HEK293 (cell line): ENCODE results near the gene RPAP3.

Experiments
- MYNN ChIP-seq: fragments of 450-650 bp; formaldehyde crosslinking; IDR thresholded peaks from 2 replicates; pipeline ENCODE4 v1.5.1; 2016; ENCODE audit warnings: missing biosample characterization, missing genetic modification characterization, borderline replicate concordance
- ZNF169 ChIP-seq: fragments of 450-650 bp; formaldehyde crosslinking; IDR thresholded peaks from 2 replicates; pipeline ENCODE4 v1.5.1; 2016; ENCODE audit warnings: missing biosample characterization, missing genetic modification characterization
- ZNF302 ChIP-seq: fragments of 450-650 bp; formaldehyde crosslinking; IDR thresholded peaks from 2 replicates; pipeline ENCODE4 v1.5.1; 2016; ENCODE audit warnings: missing biosample characterization, missing genetic modification characterization, low read depth
- ZNF473 ChIP-seq: fragments of 450-650 bp; formaldehyde crosslinking; IDR thresholded peaks from 2 replicates; pipeline ENCODE4 v1.5.1; 2017; ENCODE audit warnings: missing biosample characterization, missing genetic modification characterization
- ZNF629 ChIP-seq: fragments of 450-650 bp; formaldehyde crosslinking; IDR thresholded peaks from 2 replicates; pipeline ENCODE4 v1.5.1; 2017; ENCODE audit warnings: missing biosample characterization, missing genetic modification characterization
- TF ChIP-seq, protein P1 (sequence below): fragments of 450-650 bp; formaldehyde crosslinking; IDR thresholded peaks from 2 replicates; pipeline ENCODE4 v1.5.1; 2016; ENCODE audit warnings: missing biosample characterization, missing genetic modification characterization
- TF ChIP-seq, protein P2 (sequence below): fragments of 450-650 bp; IDR thresholded peaks from 2 replicates; pipeline ENCODE4 v1.5.1; 2018; ENCODE audit warnings: missing biosample characterization, missing genetic modification characterization

- TF ChIP-seq, protein P1, sequence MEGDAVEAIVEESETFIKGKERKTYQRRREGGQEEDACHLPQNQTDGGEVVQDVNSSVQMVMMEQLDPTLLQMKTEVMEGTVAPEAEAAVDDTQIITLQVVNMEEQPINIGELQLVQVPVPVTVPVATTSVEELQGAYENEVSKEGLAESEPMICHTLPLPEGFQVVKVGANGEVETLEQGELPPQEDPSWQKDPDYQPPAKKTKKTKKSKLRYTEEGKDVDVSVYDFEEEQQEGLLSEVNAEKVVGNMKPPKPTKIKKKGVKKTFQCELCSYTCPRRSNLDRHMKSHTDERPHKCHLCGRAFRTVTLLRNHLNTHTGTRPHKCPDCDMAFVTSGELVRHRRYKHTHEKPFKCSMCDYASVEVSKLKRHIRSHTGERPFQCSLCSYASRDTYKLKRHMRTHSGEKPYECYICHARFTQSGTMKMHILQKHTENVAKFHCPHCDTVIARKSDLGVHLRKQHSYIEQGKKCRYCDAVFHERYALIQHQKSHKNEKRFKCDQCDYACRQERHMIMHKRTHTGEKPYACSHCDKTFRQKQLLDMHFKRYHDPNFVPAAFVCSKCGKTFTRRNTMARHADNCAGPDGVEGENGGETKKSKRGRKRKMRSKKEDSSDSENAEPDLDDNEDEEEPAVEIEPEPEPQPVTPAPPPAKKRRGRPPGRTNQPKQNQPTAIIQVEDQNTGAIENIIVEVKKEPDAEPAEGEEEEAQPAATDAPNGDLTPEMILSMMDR (tag by site-specific recombination), result no peak
- no peak for TF ChIP-seq MYNN
- no peak for TF ChIP-seq ZNF169 (tag by site-specific recombination)
- TF ChIP-seq, protein P2, sequence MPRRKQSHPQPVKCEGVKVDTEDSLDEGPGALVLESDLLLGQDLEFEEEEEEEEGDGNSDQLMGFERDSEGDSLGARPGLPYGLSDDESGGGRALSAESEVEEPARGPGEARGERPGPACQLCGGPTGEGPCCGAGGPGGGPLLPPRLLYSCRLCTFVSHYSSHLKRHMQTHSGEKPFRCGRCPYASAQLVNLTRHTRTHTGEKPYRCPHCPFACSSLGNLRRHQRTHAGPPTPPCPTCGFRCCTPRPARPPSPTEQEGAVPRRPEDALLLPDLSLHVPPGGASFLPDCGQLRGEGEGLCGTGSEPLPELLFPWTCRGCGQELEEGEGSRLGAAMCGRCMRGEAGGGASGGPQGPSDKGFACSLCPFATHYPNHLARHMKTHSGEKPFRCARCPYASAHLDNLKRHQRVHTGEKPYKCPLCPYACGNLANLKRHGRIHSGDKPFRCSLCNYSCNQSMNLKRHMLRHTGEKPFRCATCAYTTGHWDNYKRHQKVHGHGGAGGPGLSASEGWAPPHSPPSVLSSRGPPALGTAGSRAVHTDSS (tag by site-specific recombination), result no peak
- TF ChIP-seq ZNF629 (tag by site-specific recombination), result no peak
- no peak for TF ChIP-seq ZNF302 (tag by site-specific recombination)
- no peak for TF ChIP-seq ZNF473 (tag by site-specific recombination)
These were observed 27.3 kb upstream of the RPAP3 start for GRCh38 chr12:47733142-47733541.
